HG03342 (cell line): ENCODE measurements around the gene FAM120A.

Experiments
- ATAC-seq: cut with Tn5 transposase; IDR thresholded peaks from one replicate; pipeline ENCODE4 v1.9.1; 2021; ENCODE audit warnings: mild to moderate bottlenecking, moderate library complexity; ENCODE audit not compliant: unreplicated experiment

Gene FAM120A

DNA sequence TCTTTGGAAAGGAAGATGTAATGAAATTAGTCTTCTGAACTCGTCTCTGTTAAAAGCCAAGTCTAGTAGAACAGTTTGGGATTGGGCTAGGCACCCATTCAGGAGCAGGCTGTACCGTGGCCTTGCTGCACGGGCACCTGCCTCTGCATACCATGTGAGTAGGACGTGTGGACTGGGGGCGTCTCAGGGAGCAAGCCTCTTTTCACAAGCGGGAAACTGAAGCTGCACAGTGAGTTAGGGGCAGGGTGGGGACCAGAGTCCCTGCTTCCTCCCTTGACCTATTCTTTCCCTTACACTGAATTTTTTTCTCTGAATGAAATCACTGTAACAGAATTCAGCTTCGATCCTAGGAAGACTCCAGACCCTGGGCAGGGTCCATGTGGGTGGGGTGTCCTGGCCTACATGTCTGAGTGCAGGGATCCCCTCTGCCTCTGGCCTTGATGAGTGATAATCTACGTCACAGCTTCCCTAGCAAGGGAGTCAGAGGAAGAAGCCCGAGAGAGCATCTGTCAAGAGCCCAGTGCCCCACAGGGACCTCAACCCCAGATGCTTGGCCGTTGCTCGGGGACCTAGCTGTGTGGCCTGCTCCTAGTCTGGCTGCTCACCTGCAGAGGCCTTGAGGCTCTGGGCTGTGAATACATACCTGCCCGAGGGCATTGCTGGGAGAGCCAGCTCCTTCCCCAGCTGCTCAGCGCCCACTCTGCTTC is 140.0 kb downstream of the FAM120A start:
- no peak for ATAC-seq

DNA sequence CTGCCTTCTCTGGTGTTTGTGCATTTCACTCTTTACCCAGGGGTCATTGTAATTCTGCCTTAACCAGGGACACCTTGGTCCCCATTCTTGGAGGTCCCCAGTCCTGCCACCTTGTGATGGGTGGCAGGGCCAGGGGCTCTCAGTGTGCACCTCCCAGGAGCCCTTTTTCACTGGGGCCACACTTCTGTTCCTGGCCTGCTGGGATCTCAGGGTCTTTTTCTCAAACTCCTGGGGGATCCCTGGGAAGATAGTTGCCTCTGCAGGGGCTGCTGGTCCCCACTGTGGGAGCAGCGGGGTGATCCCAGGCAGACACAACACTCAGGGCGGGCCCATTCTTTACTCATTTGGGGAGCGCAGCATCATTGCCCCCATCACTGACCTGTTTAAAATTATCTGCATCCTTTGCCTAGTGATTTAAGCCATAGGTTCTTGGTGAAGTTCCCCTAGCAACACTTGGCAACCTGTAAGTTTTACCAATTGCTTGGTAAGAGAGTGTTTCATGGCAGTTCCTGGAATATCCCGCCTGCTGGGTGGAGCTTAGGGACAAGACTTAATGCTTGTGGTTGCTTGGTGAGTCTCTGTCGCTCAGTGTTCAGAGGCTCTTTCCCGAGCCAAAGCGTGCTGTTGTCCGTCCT is 140.6 kb downstream of the FAM120A start:
- ATAC-seq: no peak

DNA sequence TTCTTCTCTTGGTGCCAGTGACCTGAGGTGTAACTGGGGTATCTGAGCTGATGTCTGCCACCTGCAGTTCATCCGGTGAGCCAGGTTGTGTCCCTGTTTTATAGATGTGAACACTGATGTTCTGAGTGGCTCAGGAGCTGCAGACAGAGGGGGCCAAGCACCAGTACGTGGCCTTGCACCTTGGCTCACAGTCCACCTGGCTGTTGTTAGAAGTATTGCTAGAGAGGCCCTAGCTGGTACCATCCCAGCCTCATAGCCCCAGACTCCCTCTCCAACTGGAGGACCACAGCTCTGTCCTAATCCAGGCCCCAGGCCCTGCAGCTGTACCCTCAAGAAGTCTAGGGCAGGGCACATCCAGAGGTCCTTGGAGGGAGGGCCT is 141.1 kb downstream of the FAM120A start:
- no peak for ATAC-seq

DNA sequence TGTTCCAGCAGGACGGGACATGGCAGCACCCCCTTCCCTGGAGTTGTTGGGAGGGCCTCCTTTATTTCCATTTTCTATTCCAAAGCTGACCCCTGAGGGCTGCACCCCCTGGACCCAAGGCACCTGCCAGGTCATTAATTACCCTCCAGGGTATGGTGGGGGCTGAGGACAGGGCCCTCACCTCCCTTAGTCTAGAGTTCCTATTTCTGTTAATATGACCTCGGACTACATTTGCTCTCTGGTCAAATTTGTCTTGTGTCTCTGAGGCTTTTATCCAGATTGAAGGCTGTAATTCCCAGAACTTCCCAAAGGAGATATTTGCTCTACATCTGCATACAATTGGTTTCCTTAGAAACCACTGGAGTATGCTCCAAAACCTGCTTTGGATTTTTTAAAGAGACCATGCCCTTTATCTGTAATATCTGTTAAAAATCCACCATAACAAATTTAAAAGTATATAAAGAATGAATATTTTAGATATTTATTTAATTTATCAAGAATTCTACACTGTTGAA is 141.7 kb downstream of the FAM120A start:
- ATAC-seq: no peak

DNA sequence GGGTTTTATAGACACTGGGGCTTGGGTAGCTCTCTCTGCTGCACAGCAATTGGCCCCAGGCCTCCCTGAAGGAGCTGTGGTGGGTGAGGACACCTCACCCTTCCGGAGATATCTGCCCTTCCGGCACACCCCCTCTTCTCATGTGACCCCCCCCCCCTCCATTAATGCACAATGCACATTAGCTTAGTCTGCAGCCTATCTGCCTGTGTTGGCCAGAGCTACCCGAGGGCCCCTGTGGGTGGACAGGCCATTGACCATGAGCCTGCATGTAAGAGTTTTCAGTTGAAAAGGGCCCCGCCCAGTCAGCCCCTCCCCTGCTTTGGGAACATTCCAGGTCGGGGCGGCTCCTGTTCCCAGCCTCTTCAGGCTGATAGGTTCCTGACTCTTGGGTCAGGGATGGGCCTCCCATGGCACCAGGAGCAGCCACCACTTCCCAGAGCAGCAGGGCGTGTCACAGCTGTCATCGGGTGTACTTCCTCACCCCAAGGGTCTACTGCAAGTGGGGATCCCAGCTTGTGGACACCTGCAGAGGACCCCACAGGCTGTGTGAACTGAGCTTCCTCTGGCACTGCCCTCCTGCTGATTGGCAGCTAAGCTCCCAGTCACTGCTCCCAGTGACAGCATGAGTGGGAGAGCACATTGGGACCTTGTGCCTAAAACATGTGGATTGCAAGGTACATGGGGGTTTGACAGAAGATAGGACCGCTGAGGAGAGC is 142.7 kb downstream of the FAM120A start:
- ATAC-seq: no peak

DNA sequence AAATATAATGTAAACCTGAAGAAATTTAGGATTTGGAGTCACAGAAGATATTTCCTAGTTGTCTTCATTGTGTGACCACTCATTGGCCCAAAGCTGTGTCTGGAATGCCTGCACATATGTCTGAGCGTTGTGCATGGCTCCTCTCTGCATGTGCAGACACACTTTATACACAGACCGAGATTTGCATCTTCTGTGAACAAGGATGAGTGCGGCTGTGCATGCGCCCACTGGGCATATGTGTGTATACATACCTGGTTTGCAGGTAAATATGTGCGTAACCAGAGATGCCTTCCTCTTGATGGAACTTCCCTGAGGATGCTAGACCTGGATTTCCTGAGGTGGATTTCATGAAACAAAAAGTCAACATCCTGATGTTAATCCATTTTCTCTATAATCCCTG is 144.0 kb downstream of the FAM120A start:
- ATAC-seq: no peak

DNA sequence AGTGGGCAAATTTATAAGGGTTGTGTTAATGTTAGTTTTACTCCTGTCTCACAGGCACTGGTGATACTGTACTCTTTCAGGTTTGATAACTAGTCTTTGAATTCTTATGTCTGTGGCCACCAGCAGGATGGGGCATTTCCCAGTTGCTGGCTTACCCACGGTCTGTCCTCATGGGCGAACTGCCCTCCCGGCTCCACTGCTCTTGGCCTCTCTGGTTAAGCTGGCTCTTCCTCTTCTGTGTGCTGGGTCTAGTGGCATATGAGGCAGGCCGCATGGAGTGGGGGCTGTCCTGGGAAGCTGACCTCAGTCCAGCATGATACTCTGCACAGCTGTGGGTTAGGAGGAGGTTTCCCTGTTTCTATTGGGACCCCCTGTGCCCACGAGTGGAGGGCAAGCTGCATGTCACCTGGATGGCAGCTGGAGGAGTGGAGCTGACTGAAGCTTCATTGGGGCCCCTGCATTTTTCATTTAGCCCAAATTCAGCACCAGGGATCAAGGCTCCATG is 144.4 kb downstream of the FAM120A start:
- ATAC-seq: no peak

DNA sequence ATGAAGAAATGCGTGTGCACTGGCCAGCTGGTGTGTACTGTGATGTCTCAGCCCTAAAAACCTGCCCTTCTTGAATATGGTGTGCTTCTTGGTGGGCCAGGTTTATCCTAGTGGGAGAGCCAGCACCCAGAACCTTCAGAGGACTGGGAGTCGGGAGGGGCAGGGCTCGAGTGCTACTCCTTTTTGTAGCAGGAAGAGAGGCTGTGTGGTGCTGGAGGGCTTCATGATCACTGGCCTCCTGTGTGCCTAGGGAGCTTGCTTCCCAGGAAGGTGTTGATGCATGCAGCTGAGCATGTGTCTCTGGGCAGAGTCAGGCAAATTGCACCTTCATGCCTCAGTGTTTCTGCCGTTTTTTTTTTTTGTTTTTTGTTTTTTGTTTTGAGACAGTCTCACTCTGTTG is 144.9 kb downstream of the FAM120A start:
- no peak for ATAC-seq

DNA sequence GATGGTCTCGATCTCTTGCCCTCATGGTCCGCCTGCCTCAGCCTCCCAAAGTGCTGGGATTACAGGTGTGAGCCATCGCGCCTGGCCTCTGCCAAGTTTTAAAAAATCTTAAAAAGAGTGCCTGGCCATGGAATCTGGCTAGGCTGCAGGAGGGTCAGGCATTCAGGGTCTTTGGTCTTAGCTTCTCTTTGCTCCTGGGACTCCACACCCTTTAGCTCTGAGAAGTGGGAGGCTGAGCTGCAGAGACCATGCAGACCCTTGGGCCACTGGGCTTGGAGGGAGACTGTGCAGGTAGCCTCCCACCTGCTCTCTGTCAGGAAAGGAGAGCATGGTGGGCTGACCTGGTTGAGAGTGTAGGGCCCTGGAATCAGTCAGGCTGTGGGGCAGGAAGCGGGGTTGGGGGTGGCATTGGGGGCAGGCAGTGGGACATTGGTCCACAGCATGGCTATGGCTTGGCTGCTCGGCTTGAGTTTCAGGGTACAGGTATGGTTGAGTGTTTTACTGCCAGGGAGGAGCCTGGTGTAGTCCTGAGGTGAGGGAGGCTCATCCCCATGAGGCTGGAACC is 145.7 kb downstream of the FAM120A start:
- no peak for ATAC-seq

DNA sequence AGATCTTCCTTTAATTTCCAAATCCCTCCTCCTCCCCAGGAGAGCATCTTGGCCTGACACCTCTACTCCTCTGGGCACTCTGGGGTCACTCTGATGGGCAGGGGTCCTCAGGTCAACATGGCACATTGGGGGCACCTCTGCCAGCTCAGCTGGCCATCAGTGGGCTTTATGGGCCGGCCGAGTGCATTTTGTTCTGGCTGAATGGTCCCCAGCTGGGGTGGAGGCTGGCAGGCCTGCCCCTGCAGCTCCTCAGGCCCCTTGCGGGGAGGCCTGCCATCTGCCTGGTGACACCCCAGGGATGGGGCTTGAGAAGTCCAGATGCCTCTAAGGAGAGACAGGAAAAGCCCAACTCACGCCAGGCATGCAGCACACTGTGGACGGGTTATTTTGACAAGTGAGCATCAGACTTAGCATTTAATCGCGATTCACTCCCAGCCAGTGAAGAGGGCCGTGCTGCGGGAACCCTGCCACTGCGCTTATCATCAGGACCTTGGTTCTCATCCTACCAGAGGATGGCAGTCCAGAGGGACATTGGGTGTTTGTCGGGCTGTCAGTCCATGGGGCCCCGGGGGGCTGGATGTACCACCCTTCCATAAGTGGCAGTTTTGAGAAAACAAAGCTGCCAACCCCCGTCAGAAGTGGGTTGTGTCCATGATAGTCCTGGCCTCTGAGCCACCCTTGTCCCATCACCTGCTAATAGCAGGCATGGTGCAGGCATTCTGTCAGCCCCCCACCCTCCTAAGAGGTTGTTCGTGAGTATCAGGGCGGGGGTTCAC is 146.6 kb downstream of the FAM120A start:
- ATAC-seq: no peak

DNA sequence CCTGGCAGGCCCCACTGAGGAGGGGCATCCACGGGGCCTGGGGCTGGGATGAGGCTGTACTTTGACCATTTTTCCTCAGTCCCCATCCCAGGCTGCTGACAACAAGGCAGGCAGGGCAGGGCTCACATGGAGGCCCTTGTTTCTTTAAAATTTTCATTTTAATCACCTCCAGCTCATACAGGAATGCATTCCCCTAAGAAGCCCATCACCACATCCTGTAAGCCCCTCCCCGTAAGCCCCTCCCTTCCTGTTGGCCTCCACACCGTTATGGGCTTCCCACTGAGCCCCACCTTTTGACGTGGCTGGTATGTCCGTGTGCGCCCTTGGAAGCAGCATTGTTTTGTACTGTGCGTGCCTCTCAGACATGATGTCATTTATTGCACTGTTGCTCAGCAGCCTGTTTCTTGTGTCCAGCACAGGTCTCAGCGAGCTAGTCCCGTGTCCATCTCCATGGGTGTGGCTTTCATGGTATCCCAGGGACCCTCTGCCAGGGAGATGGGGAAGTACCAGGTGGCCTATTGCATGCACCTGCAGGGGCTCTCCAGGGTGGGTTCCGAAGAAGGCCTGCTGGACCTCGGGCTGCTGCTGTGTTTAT is 147.3 kb downstream of the FAM120A start:
- ATAC-seq: no peak

DNA sequence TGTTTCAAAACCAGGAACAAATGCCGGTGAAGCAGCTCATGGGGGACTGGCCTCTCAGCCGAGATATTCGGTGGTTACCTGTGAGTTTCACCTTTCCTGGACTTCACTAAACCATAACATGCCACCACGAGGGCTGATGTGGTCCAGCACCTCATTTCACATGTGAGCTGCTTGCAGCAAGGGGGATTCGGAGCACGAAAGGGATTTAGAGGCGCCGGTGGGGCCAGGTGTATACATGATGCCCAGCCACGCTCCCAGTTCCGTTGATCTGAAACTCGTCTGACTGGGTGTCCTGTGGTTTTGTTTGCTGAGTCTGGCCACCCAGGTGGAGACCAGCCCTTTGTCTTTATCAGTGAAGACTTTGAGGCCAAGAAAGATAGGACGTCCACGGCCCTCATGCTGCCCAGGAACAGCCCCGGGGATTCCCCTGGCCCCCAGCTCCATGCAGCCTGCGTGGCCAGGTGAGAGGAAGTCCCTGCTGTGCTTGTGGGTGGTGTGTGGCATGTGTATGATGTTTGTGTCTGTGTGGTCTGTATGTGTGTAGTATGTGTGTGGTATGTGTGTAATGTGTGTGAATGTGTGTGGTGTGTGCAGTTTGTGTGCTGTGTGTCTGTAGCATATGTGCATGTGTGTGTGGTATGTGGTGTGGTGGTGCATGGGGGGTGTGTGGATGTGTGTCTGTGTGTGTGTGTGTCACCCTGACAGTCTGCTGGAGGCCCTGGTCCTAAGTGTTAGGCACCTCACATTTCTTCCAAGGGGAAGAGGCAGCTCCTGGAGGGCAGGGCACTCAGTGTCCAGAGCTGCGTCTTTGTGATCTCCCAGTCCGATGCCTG is 148.3 kb downstream of the FAM120A start:
- no peak for ATAC-seq

DNA sequence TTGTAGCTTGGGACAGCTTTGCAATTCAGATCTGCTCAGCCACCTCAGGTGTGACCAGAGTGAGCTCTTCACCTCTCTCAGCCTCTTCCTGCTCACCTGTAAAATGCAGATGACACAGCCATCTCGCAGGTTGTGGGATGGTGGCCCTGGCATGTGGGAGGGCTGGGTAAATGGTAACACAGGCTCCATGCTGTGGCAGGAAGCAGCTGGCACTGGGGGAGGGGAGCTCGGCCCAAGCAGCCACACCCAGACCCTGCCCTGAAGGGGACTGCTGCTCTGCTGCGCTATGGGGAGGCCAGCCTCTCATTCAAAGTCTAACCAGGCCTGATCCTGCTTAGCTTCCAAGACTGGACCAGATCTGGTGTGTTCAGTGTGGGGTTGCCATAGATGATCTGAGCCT is 149.0 kb downstream of the FAM120A start:
- no peak for ATAC-seq

DNA sequence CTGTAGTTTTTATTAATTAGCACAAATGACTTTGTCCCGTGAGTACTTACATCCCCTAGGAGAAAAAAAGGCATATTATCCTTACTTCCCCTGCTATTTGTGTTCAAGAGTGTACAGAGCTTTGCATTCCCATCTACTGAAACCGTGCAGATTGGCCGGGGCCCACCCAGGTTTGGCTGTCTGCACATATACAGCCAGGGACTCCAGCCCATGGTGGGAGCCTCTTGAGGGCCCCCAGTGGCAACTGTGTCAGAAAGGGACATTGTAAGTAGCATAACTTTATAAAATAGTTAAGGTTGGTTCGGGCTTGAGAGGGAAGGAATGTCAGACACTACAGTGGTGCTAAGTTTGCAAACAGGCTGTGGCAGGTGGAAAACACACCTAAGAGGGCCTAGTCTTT is 149.6 kb downstream of the FAM120A start:
- no peak for ATAC-seq

DNA sequence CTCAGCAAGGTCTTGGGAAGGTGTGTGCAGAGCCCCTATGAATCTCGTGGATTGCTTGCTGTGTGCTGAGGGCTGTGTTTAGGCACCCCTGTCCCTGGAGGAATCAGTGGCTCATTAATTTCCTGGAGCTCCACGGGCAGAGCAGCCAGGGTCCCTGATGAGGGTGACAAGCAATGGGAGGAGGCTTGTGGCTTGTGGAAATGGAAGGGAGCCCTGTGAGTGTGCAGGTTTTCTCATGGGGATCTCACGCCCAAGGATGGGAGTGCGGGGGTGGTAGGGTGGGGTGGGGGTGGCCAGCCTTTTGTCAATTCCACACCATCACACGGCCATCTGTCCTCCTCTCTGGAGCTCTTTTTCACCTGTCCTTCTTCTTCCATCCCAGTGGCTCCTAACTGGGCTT is 150.2 kb downstream of the FAM120A start:
- ATAC-seq: no peak

DNA sequence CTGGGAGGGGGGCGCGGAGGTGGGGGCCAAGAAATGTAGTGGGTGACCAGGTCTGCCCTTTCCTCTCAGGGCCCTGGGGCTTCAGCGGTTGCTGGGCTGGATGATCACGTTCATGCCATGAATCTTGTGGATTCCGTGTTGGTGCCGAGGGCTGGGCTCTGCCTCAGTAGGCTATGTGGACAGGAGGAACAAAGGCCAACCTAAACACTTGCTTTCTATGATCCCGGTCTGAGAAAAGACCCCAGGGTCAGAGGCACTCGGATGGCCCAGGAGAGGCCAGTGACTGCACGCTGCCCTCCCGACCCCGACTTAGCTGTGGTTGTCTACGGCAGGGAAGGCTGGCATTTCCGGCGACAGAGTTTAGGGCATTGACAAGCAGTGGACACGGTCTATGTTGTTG is 151.5 kb downstream of the FAM120A start:
- no peak for ATAC-seq

DNA sequence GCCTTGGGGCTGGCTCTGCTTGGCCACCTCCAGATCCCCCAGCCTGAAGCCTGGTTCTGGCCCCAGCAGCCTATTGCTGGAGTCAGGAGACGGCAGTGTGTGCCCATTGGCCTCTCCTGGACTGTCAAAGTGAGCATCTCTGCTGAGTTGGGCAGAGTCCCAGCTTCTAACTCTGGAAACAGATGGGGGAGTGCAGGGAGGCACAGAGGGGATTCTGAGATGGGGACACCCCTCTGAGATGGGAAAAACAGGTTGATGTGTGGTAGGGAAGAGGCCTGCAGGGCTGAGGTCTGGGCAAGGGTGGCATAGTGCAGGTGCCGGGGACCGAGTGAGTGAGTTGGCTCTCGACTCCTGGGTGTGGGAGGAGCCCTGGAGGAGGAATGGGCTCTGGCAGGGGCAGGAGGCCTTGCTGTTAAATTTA is 152.4 kb downstream of the FAM120A start:
- no peak for ATAC-seq

DNA sequence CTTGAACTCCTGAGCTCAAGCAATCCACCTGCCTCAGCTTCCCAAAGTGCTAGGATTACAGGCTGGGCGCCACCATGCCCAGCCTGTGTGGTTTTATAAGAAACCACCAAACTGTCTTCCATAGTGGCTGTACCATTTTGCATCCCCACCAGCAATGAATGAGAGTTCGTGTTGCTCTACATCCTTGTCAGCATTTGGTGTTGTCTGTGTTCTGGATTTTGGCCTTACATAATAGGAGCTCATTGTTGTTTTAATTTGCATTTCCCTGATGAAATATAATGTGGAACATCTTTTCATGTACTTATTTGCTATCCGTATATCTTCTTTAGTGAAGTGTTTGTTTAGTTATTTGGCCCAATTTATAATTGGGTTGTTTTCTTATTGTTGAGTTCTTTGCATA is 154.7 kb downstream of the FAM120A start:
- ATAC-seq: no peak

DNA sequence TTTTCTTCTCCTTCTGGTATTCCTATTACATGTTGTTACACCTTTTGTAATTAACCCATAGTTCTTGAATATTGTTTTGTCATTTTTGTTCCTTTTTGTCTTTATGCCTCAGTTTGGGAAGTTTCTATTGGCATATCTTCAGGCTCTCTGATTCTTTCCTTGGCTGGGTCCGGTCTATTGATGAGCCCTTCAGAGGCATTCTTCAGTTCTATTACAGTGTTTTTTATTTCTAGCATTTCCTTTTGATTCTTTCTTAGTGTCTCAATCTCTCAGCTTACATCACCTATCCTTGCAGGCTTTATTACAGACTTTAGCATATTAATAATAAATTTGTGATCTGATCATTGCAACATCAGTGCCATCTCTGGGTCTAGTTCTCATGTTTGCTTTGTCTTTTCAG is 158.7 kb downstream of the FAM120A start:
- no peak for ATAC-seq
